ENCODE results near the gene NPM3. TPM values are rescaled to one million over a fixed set of nuclear protein-coding genes. Genes with fewer than 3 reads are reported as not detected.

The NPM3 gene
- total and polyA plus RNA-seq, 2 of the 13 experiments (the other 11 are each of a cell fraction or from before 2014, with no cell fraction given), result 47.6 to 129 TPM

DNA sequence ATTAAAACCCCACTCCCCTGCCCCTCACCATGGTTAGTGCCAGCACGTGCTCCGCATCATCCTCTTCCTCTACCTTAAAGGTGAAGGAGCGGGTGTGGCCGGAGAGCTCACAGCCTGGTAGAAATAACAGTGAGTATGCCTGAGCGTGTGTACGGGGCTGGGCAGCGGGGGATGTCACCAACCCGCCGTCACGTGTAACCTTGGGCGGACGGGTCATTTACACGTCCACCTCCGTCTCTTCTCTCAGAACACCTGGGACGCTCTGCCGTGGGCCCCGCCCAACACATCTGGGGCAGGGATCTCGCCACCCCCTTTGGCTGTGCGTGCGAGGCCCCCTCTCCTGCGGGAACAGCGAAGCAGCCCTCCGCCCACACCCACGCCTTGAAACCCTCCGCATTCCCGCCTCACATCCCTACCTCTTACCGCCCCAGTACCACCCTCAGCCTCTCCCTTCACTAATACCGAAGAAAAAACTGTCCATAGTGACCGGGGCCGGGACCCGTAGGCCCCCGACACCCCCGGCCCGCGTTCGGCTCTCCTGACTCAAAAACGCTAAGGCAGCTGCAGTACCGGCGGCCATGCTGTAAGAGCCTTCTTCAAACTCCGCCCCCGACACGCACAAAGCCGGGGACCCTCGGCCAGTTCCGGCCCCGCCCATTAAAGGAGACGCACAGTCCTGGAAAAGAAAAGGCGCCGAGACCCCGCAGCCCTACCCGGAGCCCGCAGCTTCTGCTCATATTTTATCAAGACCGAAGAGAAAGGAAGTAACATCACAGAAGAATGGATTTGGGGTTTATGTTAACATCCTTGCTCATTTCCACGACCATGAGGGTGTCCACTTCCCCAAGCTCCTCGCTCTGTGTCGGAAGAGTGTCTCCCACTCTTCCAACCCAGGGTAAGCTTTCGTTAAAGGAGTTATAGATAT, at the start of gene NPM3 (continued):
- TF ChIP-seq ZNF749 (CRISPR knock-in tag; IDR thresholded peaks at IDR 0.05; ENCODE audit: borderline replicate concordance) (no peak), RARA (CRISPR knock-in tag; IDR thresholded peaks at IDR 0.05) (no peak), ZNF652 (CRISPR knock-in tag; IDR thresholded peaks at IDR 0.05; ENCODE audit: borderline replicate concordance, low read depth) (no peak), BRCA1 (CRISPR knock-in tag; IDR thresholded peaks at IDR 0.05) (no peak), ZNF3 (CRISPR knock-in tag; IDR thresholded peaks at IDR 0.05) (no peak), ZFP41 (CRISPR knock-in tag; IDR thresholded peaks at IDR 0.05; ENCODE audit: borderline replicate concordance) (0 out of 2 replicates have a peak, but pooled peaks have one; percentile 69), SRSF9 (IDR thresholded peaks at IDR 0.05; ENCODE audit: borderline replicate concordance, insufficient read depth, low read depth, low read length, poor library complexity, severe bottlenecking) (no peak), ZNF788 (CRISPR knock-in tag; IDR thresholded peaks at IDR 0.05; ENCODE audit: borderline replicate concordance) (0 out of 2 replicates have a peak, but pooled peaks have one; percentile 14), YEATS4 (CRISPR knock-in tag; IDR thresholded peaks at IDR 0.05; ENCODE audit: borderline replicate concordance) (peak; percentile 67; the same call in 1 of the 2 replicates), ZNF225 (CRISPR knock-in tag; IDR thresholded peaks at IDR 0.05) (peak; percentile 72; the same call in 1 of the 2 replicates), ZNF703 (CRISPR knock-in tag; IDR thresholded peaks at IDR 0.05; ENCODE audit: borderline replicate concordance) (no peak), NR2C2 (CRISPR knock-in tag; IDR thresholded peaks at IDR 0.05; ENCODE audit: borderline replicate concordance) (peak; percentile 17; the same call in 1 of the 2 replicates), SMARCE1 (IDR thresholded peaks at IDR 0.05; ENCODE audit: borderline replicate concordance) (no peak), ZNF350 (CRISPR knock-in tag; IDR thresholded peaks at IDR 0.05; ENCODE audit: borderline replicate concordance, low read depth) (peak; percentile 81), REPIN1 (CRISPR knock-in tag; IDR thresholded peaks at IDR 0.05; ENCODE audit: borderline replicate concordance, low read depth) (0 out of 2 replicates have a peak, but pooled peaks have one; percentile 22), HNRNPH1 (optimal IDR thresholded peaks at IDR 0.05; ENCODE audit: low read depth, low read length) (no peak), ETV5 (CRISPR knock-in tag; IDR thresholded peaks at IDR 0.05; ENCODE audit: borderline replicate concordance) (peak; percentile 79), KDM3A (CRISPR knock-in tag; IDR thresholded peaks at IDR 0.05; ENCODE audit: low read depth) (peak; percentile 23; the same call in 1 of the 2 replicates), NFIB (CRISPR knock-in tag; IDR thresholded peaks at IDR 0.05; ENCODE audit: borderline replicate concordance) (no peak), ZNF547 (CRISPR knock-in tag; IDR thresholded peaks at IDR 0.05) (no peak), ZNF501 (CRISPR knock-in tag; IDR thresholded peaks at IDR 0.05) (0 out of 2 replicates have a peak, but pooled peaks have one; percentile 34), FIP1L1 (IDR thresholded peaks at IDR 0.05; ENCODE audit: borderline replicate concordance, insufficient read depth, low read depth, low read length) (no peak), PAX8 (CRISPR knock-in tag; IDR thresholded peaks at IDR 0.05; ENCODE audit: borderline replicate concordance) (0 out of 2 replicates have a peak, but pooled peaks have one; percentile 71)
- TF ChIP-seq, protein P1, sequence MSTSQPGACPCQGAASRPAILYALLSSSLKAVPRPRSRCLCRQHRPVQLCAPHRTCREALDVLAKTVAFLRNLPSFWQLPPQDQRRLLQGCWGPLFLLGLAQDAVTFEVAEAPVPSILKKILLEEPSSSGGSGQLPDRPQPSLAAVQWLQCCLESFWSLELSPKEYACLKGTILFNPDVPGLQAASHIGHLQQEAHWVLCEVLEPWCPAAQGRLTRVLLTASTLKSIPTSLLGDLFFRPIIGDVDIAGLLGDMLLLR (CRISPR knock-in tag; IDR thresholded peaks at IDR 0.05), result peak; percentile 46; the same call in 1 of the 2 replicates
- TF ChIP-seq, protein P2, sequence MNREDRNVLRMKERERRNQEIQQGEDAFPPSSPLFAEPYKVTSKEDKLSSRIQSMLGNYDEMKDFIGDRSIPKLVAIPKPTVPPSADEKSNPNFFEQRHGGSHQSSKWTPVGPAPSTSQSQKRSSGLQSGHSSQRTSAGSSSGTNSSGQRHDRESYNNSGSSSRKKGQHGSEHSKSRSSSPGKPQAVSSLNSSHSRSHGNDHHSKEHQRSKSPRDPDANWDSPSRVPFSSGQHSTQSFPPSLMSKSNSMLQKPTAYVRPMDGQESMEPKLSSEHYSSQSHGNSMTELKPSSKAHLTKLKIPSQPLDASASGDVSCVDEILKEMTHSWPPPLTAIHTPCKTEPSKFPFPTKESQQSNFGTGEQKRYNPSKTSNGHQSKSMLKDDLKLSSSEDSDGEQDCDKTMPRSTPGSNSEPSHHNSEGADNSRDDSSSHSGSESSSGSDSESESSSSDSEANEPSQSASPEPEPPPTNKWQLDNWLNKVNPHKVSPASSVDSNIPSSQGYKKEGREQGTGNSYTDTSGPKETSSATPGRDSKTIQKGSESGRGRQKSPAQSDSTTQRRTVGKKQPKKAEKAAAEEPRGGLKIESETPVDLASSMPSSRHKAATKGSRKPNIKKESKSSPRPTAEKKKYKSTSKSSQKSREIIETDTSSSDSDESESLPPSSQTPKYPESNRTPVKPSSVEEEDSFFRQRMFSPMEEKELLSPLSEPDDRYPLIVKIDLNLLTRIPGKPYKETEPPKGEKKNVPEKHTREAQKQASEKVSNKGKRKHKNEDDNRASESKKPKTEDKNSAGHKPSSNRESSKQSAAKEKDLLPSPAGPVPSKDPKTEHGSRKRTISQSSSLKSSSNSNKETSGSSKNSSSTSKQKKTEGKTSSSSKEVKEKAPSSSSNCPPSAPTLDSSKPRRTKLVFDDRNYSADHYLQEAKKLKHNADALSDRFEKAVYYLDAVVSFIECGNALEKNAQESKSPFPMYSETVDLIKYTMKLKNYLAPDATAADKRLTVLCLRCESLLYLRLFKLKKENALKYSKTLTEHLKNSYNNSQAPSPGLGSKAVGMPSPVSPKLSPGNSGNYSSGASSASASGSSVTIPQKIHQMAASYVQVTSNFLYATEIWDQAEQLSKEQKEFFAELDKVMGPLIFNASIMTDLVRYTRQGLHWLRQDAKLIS (CRISPR knock-in tag; IDR thresholded peaks at IDR 0.05), result no peak

Data from HepG2 (cell line).